SK-N-SH treated with all-trans-retinoic acid at 6 μM for 48 hours (cell line): ENCODE data around the gene CSTF3.
"Not testable (repeated sequence)": the region's sequence is repeated elsewhere in the genome, so short reads cannot be mapped to it uniquely, and the experiment has no call there.

ENCODE experiments used
- ATAC-seq: fragments of 200-7000 bp; cut with Tn5 transposase; 3 replicates; pipeline ENCODE4 v1.9.1; 2020; ENCODE audit warnings: mild to moderate bottlenecking, moderate library complexity
- ARNTL ChIP-seq: fragments of 450-650 bp; formaldehyde crosslinking; IDR thresholded peaks from 2 replicates; pipeline ENCODE4 v1.5.0; 2020; ENCODE audit warnings: low read depth, mild to moderate bottlenecking, moderate library complexity, borderline replicate concordance
- BACH2 ChIP-seq: fragments of 250-450 bp; sonication (Bioruptor Pico); IDR thresholded peaks from 2 replicates; pipeline ENCODE4 v1.9.0; 2021; ENCODE audit warnings: mild to moderate bottlenecking, borderline replicate concordance
- ESRRG ChIP-seq: fragments of 250-450 bp; sonication (Bioruptor Pico); IDR thresholded peaks from 2 replicates; pipeline ENCODE4 v1.6.1; 2021; ENCODE audit warnings: mild to moderate bottlenecking
- GLIS3 ChIP-seq: fragments of 250-450 bp; sonication (Bioruptor Pico); IDR thresholded peaks from 2 replicates; pipeline ENCODE4 v1.5.0; 2020; ENCODE audit warnings: mild to moderate bottlenecking, moderate library complexity
- ISL1 ChIP-seq: fragments of 250-450 bp; sonication (Bioruptor Pico); IDR thresholded peaks from 2 replicates; pipeline ENCODE4 v2.1.2; 2022; ENCODE audit warnings: mild to moderate bottlenecking, moderate library complexity
- PPARA ChIP-seq: fragments of 250-450 bp; sonication (Bioruptor Pico); IDR thresholded peaks from 2 replicates; pipeline ENCODE4 v1.5.0; 2020; ENCODE audit warnings: mild to moderate bottlenecking, borderline replicate concordance
- TCF4 ChIP-seq: fragments of 250-450 bp; sonication (Bioruptor Pico); IDR thresholded peaks from 2 replicates; pipeline ENCODE4 v1.8.0; 2021; ENCODE audit warnings: mild to moderate bottlenecking, moderate library complexity, borderline replicate concordance
- TOX ChIP-seq: fragments of 250-450 bp; sonication (Bioruptor Pico); IDR thresholded peaks from 2 replicates; pipeline ENCODE4 v1.8.0; 2021; ENCODE audit warnings: mild to moderate bottlenecking, moderate library complexity, borderline replicate concordance
- ZC3H10 ChIP-seq: fragments of 250-450 bp; sonication (Bioruptor Pico); IDR thresholded peaks from 2 replicates; pipeline ENCODE4 v1.5.1; 2021; ENCODE audit warnings: mild to moderate bottlenecking, moderate library complexity
- ZFP3 ChIP-seq: fragments of 250-450 bp; sonication (Bioruptor Pico); IDR thresholded peaks from 2 replicates; pipeline ENCODE4 v1.5.0; 2020; ENCODE audit warnings: mild to moderate bottlenecking, moderate library complexity
- ZFP30 ChIP-seq: fragments of 450-650 bp; formaldehyde crosslinking; IDR thresholded peaks from 2 replicates; pipeline ENCODE4 v1.5.0; 2022; ENCODE audit warnings: mild to moderate bottlenecking, moderate library complexity
- ZNF565 ChIP-seq: fragments of 450-650 bp; formaldehyde crosslinking; conservative IDR thresholded peaks from 2 replicates; pipeline ENCODE4 v1.5.0; 2020; ENCODE audit warnings: low read depth, mild to moderate bottlenecking, moderate library complexity
- ZNF70 ChIP-seq: fragments of 450-650 bp; formaldehyde crosslinking; IDR thresholded peaks from 2 replicates; pipeline ENCODE4 v1.5.0; 2020; ENCODE audit warnings: mild to moderate bottlenecking, moderate library complexity
- TF ChIP-seq, protein P1 (sequence below): fragments of 250-450 bp; sonication (Bioruptor Pico); IDR thresholded peaks from 2 replicates; pipeline ENCODE4 v1.5.1; 2020; ENCODE audit warnings: low read depth, mild to moderate bottlenecking, moderate library complexity
- TF ChIP-seq, protein P2 (sequence below): fragments of 250-450 bp; sonication (Bioruptor Pico); IDR thresholded peaks from 2 replicates; pipeline ENCODE4 v1.8.0; 2021; ENCODE audit warnings: low read depth, mild to moderate bottlenecking, moderate library complexity, borderline replicate concordance
- TF ChIP-seq, protein P3 (sequence below): fragments of 250-450 bp; sonication (Bioruptor Pico); IDR thresholded peaks from 2 replicates; pipeline ENCODE4 v1.5.1; 2021; ENCODE audit warnings: mild to moderate bottlenecking, moderate library complexity

The CSTF3 gene

DNA sequence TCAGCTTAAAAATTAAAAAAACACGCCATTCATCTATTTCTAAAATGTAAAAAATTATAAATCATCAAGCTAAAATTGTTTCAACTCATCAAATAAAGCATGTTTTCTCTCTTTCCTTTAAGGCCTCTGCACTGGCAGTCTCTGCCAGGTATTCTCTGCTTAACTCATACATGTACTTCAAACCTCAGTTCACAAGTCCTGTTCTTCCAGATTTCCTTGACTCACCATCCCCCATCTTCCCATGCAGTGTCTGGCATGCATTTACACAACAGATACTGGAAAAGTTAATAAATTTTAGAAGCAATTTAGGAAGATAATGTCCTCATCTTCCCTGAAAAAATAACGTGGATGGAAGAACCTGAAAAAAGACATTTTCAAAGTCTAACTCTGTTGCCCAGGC, 32.5 kb downstream of the CSTF3 start:
- TF ChIP-seq TOX = no peak
- TF ChIP-seq GLIS3 (CRISPR knock-in tag) = no peak
- no peak for TF ChIP-seq PPARA (CRISPR knock-in tag)
- TF ChIP-seq ZFP3 (CRISPR knock-in tag) = no peak
- TF ChIP-seq, protein P1, sequence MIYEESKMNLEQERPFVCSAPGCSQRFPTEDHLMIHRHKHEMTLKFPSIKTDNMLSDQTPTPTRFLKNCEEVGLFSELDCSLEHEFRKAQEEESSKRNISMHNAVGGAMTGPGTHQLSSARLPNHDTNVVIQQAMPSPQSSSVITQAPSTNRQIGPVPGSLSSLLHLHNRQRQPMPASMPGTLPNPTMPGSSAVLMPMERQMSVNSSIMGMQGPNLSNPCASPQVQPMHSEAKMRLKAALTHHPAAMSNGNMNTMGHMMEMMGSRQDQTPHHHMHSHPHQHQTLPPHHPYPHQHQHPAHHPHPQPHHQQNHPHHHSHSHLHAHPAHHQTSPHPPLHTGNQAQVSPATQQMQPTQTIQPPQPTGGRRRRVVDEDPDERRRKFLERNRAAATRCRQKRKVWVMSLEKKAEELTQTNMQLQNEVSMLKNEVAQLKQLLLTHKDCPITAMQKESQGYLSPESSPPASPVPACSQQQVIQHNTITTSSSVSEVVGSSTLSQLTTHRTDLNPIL (CRISPR knock-in tag) = no peak
- TF ChIP-seq ISL1 (CRISPR knock-in tag) = no peak
- no peak for TF ChIP-seq BACH2 (CRISPR knock-in tag)
- no peak for TF ChIP-seq TCF4
- TF ChIP-seq ZFP30 (CRISPR knock-in tag) = no peak
- TF ChIP-seq ZNF565 (CRISPR knock-in tag) = no peak
- TF ChIP-seq, protein P2, sequence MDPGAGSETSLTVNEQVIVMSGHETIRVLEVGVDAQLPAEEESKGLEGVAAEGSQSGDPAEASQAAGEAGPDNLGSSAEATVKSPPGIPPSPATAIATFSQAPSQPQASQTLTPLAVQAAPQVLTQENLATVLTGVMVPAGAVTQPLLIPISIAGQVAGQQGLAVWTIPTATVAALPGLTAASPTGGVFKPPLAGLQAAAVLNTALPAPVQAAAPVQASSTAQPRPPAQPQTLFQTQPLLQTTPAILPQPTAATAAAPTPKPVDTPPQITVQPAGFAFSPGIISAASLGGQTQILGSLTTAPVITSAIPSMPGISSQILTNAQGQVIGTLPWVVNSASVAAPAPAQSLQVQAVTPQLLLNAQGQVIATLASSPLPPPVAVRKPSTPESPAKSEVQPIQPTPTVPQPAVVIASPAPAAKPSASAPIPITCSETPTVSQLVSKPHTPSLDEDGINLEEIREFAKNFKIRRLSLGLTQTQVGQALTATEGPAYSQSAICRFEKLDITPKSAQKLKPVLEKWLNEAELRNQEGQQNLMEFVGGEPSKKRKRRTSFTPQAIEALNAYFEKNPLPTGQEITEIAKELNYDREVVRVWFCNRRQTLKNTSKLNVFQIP (CRISPR knock-in tag) = no peak

DNA sequence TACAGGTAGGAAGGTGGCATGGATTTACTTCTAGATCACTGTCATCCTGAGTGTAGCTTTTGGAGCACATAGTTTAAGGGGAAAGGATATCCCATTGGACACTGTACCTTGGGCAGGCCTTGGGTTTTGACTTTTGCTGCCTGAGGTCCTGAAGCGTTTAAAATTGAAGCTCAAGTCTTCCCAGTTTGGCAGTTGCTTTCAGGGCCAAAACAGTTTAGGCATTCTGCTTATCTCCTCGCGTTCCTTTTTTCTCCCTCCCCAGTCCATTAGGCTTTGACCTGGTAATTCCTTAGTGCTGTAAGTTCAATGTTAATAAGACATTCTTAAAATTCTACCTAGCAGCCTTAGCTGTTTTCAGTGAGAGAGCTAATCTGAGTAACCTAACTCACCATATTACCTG, 35.7 kb downstream of the CSTF3 start:
- ATAC-seq = no peak
- TF ChIP-seq, protein P2 (CRISPR knock-in tag) = no peak
- TF ChIP-seq, protein P1 (CRISPR knock-in tag) = no peak
- TF ChIP-seq BACH2 (CRISPR knock-in tag) (no peak), ZNF70 (CRISPR knock-in tag) (no peak), ZC3H10 (no peak), GLIS3 (CRISPR knock-in tag) (no peak), ZFP3 (CRISPR knock-in tag) (no peak), ARNTL (CRISPR knock-in tag) (no peak), ZNF565 (CRISPR knock-in tag) (no peak), ISL1 (CRISPR knock-in tag) (no peak)
- TF ChIP-seq, protein P3, sequence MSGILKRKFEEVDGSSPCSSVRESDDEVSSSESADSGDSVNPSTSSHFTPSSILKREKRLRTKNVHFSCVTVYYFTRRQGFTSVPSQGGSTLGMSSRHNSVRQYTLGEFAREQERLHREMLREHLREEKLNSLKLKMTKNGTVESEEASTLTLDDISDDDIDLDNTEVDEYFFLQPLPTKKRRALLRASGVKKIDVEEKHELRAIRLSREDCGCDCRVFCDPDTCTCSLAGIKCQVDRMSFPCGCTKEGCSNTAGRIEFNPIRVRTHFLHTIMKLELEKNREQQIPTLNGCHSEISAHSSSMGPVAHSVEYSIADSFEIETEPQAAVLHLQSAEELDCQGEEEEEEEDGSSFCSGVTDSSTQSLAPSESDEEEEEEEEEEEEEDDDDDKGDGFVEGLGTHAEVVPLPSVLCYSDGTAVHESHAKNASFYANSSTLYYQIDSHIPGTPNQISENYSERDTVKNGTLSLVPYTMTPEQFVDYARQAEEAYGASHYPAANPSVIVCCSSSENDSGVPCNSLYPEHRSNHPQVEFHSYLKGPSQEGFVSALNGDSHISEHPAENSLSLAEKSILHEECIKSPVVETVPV (CRISPR knock-in tag) = no peak
- TF ChIP-seq, all 23 proteins: peak for 0

More for the DNA sequence above, 32.5 kb downstream of the CSTF3 start:
- no peak for ATAC-seq

DNA sequence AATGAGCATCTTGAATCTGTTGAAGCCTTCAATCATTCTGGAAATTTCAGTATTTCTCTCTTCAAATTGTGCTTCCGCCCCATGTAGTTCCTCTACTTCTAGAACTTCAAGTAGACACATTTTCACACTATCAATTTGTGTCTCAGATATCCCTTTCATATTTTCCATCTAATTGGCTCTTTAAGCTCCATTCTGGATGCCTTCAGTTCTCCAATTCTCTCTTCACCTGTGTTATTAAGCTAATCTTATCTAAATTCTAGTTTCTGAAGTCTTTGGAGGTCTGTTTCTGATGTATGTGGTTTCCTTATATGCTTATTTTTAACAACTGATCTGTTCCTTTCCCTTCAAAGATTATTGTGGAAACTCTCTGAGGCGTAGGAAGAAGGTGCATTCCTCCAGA, 36.3 kb downstream of the CSTF3 start:
- TF ChIP-seq, protein P1 (CRISPR knock-in tag) = no peak
- no peak for TF ChIP-seq ESRRG
- no peak for TF ChIP-seq ZC3H10
- peak; percentile 93 for TF ChIP-seq ZFP30 (CRISPR knock-in tag)
- TF ChIP-seq, all 23 proteins: peak for 1
- no peak for ATAC-seq

DNA sequence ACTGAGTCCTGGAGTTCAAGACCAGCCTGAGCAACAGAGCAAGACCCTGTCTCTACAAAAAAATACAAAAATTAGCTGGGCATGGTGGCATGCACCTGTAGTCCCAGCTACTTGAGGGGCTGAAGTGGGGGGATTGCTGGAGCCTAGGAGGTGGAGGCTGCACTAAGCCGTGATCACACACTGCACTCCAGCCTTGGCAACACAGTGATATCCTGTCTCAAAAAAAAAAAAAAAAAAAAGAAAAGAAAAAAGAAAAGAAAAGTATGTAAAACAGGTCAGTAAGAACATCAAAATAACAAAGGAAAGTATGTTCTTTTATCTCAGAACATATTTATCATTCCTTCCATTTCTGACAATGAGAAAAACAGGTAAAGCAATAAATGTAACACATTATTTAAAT, 38.6 kb downstream of the CSTF3 start:
- ATAC-seq = not testable (repeated sequence)

DNA sequence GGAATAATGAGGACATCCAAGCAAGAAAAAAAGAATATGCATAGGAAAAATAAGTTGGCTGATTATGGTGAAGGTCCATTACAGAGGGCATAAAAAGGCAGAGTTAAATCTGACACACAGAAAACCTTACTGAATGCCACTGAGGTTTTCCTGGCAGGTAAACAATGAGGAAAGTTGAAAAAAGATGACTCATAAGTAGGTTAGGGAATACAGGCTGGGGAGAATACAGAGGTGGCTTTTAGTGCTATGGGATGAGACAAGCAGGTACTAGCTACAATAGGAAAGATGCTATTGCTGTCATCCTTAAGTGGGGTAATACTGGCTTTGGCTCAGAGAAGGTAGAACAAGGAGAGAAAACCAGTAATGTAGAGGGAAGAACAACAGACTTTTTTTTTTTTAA, 44.7 kb downstream of the CSTF3 start:
- no peak for TF ChIP-seq ARNTL (CRISPR knock-in tag)
- TF ChIP-seq, protein P3 (CRISPR knock-in tag) = no peak
- no peak for TF ChIP-seq BACH2 (CRISPR knock-in tag)
- no peak for TF ChIP-seq GLIS3 (CRISPR knock-in tag)
- TF ChIP-seq, protein P1 (CRISPR knock-in tag) = no peak
- ATAC-seq = peak; percentile 21; the same call in 1 of the 3 replicates
